Fibroblast of upper back skin (primary cell): ENCODE measurements around the gene HECTD1.
"Not testable (repeated sequence)": the region's sequence is repeated elsewhere in the genome, so short reads cannot be mapped to it uniquely, and the experiment has no call there.

Source experiments
- DNase-seq: peaks from one replicate; pipeline ENCODE4 v3.0.0-alpha.2; 2013

The HECTD1 gene

DNA sequence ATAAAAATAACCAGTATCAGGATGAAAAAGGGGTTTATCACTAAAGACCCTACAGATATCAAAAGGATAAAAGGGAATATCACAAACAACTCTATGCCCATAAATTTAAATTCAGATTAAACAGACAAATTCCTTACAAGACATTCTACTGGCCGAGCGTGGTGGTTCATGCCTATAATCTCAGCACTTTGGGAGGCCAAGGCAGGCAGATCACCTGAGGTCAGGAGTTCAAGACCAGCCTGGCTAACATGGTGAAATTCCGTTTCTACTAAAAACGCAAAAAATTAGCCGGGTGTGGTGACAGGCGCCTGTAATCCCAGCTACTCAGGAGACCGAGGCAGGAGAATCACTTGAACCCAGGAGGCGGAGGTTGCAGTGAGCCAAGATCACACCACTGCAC is 15.0 kb downstream of the HECTD1 start:
- not testable (repeated sequence) for DNase-seq

- DNase-seq, result no peak
Observed at GRCh38 chr14:31190717-31191263, 16.8 kb downstream of the HECTD1 start.

DNA sequence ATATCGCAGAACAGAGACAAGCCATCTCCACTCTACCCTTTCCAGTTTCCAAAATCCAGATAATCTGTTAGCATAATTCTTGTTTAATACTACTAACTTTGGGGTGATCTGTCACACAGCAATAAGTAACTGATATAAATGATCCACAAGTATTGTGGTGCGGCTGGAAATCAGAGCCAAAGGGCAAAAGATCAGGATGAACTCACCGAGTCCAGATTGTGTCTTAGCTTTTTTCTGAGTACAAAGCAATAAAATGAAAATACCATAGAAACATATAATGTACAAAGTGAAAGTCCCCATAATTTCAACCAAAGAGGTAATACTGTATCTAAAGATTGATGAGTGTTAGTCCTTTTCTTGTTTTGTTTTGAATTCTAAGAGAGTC is 17.4 kb downstream of the HECTD1 start:
- DNase-seq, result no peak

DNA sequence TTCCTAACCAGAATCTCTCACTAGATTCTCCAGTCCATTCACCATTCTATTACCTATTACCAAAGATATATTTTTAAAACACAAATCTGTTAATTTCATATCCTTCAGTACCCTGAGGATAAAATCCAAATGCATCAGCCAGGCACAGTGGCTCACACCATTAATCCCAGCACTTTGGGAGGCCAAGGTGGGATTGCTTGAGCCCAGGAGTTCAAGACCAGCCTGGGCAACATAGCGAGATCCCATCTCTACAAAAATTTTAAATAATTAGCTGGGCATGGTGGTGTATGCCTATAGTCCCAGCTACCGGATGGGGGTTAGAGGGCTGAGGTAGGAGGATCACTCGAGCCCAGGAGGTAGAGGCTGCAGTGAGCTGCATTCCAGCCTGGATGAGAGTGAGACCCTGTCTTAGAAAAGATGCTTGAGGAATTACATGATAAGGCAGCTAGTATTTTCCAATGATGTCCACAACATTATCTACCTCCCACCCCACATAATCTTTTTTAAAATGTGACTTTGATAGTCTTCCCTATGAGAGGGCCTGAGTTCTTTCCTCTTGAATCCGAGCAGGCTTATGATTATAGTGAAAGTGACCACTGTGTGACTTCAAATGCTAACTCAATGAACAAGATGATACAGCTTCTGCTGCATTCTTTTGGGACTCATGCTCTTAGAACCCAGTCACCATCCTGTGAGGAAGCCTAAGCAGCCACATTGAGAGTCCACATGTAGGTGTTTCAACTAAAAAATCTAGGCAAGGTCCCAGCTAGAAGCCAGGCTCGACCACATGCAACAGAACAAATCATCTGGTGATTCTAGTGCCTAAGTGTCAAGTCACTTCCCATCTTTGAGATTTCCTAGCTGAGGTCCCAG is 18.0 kb downstream of the HECTD1 start:
- no peak for DNase-seq

GRCh38 chr14:31188744-31189143 is 18.8 kb downstream of the HECTD1 start:
- DNase-seq, result no peak

DNA sequence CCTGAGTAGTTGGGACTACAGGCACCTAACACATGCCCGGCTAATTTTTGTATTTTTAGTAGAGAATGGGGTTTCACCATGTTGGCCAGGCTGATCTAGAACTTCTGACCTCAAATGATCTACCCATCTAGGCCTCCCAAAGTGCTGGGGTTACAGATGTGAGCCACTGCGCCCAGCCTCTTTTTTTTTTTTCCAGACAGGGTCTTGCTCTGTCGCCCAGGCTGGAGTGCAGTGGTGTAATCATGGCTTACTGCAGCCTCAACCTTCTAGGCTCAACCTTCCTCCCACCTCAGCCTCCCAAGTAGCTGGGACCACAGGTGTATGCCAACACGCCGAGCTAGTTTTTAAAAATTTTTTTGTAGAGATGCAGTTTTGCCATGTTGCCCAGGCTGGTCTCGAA is 25.6 kb downstream of the HECTD1 start:
- not testable (repeated sequence) for DNase-seq

- DNase-seq, result no peak
Observed at GRCh38 chr14:31181271-31181670, 26.3 kb downstream of the HECTD1 start.

DNA sequence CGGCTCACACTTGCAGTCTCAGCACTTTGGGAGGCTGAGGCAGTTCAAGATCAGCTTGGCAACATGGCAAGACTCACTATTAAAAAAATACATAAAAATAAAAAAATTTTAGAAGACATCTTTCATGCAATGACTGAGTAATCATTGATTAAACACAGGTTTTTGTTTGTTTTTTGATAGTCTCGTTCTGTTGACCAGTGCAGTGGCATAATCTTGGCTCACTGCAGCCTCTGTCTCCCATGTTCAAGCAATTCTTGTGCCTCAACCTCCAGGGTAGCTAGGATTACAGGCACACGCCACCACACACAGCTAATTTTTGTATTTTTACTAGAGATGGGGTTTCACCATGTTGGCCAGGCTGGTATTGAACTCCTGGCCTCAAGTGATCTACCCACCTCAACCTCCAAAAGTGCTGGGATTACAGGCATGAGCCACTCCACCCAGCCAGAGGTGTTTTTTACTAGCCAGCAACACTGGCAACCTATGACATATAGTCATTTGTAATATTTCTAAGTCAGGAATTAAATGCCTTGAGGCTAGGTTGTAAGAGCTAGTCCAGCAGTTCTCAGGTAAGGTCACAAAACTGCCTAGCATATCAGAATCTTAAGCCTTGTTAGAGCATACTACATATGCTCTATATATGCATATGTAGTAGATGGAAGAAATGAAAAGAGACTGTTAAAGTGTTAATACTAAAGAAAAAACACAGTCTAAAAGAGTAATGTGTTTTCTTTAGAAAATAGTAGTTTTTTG is 27.1 kb downstream of the HECTD1 start:
- DNase-seq, result no peak

- DNase-seq, result no peak
Observed at GRCh38 chr14:31174433-31174832, 33.2 kb downstream of the HECTD1 start.

GRCh38 chr14:31173120-31173837 is 34.3 kb downstream of the HECTD1 start:
- no peak for DNase-seq

DNA sequence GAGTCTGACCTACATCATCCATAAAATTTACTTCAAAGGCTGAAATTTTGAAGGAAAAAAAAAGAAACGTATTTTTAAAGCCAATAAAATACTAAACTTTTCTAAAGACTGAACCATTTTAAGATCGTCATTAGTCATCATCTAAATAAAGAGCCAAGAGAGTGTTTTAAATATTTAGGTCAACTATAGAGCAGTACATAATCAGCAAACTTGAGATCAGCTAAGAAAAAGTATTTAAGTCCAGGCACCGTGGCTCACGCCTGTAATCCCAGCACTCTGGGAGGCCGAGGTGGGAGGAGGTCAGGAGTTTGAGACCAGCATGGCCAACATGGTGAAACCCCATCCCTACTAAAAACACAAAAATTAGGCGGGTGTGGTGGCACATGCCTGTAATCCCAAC is 35.5 kb downstream of the HECTD1 start:
- no peak for DNase-seq

GRCh38 chr14:31170411-31170810 is 37.2 kb downstream of the HECTD1 start:
- no peak for DNase-seq

GRCh38 chr14:31169877-31170276 is 37.7 kb downstream of the HECTD1 start:
- DNase-seq, result no peak

- DNase-seq, result no peak
Observed at GRCh38 chr14:31167032-31167431, 40.6 kb downstream of the HECTD1 start.

DNA sequence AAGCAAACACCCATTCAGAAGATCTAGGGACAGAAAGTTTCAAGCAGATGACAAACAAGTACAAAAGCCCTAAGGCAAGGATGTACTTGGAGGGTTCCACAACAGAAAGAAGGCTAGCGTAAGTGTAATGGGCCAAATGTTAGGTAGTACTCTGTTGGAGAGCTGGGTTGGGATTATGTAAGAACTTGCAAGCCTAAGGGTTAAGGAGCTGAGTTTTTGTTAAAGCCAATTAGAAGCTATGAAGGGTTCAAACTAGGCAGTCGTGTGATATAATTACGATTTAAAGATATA is 41.4 kb downstream of the HECTD1 start:
- DNase-seq, result no peak

DNA sequence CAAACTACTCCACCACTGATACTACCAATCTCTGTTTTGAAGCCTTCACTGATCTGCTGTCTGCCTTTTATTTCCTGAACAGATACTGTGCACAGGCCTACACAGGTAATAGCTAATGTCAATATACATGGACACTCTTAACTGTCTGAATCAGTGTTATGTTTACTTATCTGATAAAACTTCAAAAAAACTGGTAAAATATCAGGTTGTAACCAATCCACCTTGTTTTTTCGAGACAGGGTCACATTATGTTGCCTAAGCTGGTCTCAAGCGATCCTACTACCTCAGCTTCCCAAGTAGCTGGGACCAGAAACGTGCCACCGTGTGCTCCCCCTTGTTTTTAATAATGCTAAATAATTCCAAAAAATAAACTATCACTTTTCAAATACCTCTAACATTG is 43.5 kb downstream of the HECTD1 start:
- DNase-seq, result no peak

- no peak for DNase-seq
Observed at GRCh38 chr14:31162910-31163649, 44.5 kb downstream of the HECTD1 start.

DNA sequence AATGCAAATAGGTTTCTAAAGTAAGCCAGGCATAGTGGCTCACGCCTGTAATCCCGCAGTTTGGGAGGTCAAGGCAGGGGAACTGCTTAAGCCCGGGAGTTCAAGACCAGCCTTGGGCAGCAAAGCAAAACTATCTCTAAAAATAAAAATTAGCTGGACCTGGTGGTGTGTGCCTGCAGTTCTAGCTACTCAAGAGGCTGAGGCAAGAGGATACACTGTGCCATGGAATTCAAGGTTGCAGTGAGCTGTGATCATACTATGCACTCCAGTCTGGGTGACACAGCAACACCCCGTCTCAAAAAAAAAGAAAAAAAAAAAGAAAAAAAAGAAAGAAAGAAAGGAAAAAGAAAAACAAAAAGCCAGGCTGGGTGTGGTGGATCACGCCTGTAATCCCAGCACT is 46.3 kb downstream of the HECTD1 start:
- no peak for DNase-seq

DNA sequence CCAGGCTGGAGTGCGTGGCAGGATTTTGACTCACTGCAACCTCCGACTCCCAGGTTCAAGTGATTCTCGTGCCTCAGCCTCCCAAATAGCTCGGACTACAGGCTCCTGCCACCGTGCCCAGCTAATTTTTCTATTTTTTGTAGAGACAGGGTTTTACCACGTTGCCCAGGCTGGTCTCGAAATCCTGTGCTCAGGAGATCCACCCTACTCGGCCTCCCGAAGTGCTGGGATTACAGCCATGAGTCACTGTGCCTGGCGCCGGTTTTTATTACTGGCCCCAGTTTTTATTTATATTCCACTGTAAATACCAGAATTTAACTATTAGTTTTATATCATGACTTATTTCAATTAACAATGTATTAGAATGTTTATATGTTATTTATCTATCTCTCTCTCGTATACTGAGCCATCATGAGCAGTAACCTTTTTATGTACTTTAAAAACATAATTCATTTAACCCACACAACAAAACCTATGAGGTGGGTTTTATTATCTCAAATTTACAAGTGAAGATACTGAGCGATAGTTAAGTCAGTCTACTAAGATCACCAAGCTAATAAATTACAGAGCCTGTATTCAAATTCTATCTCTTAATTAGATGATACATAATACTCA is 47.8 kb downstream of the HECTD1 start:
- DNase-seq, result no peak

DNA sequence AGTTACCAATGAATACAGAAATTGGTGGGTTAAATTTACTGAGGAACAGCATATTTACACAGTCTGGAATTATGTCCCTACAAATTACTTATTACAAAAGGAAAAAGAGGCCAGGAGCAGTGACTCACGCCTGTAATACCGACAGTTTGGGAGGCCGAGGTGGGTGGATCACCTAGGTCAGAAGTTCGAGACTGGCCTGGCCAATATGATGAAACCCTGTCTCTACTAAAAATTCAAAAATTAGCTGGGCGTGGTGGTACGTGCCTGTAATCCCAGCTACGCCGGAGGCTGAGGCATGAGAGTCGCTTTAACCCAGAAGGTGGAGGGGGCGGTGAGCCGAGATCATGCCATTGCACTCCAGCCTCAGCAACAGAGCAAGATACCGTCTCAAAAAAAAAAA is 52.6 kb downstream of the HECTD1 start:
- DNase-seq, result no peak

GRCh38 chr14:31142455-31143087 is 65.0 kb downstream of the HECTD1 start:
- DNase-seq, result no peak

- no peak for DNase-seq
Observed at GRCh38 chr14:31139301-31139847, 68.2 kb downstream of the HECTD1 start.
